Measurements from ENCODE around the gene TCF12. TPM values are rescaled to one million over a fixed set of nuclear protein-coding genes. Genes with fewer than 3 reads are reported as not detected.
A peak's percentile ranks its signal among the peaks of the same experiment; 100 is the strongest.
"Not testable (repeated sequence)": the region's sequence is repeated elsewhere in the genome, so short reads cannot be mapped to it uniquely, and the experiment has no call there.

The TCF12 gene
- total RNA-seq, 1 donor from 2014 or later = 149 TPM

DNA sequence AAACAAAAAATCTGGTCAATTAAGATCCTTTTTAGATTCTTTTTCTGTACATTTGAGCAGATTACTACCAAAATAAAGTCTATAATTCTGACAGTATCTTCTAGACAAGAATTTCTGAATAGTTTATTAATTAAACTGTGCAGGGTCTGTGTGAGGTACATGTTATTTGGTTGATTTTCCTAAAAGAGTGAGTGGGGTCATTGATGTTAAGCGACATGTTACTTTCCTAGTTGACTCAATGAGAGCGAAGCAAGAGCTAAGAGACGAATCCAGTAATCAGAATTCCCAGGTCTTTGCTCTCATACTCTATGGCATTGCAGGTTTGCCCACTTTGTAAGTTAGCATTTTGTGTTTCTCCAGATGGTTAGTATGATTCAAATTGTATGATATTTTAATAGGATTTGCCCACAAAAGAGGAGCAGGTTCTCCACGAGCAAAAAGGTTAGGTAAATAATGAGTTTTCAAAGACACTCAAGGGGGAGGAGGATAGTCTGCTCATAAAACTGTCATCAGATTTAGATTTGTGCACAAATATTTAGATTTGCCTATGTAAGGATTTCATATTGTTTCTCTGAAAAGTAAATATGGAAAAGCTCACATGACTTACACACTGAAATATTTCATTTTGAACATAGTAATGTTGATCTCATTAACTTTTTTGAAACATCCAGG, 240.7 kb downstream of the TCF12 start:
- Histone ChIP-seq H3K9me3 (ENCODE audit: low read depth) (no peaks in the 10 kb centered on the region), H3K9ac (no peak overlapping the region), H3K27me3 (no peaks in the 10 kb centered on the region), H3F3A (ENCODE audit: low read depth) (no peaks in the 10 kb centered on the region), H3K4me2 (no peak overlapping the region), H3K36me3 (peaks cover 5% of the 10 kb centered on the region), H3K4me1 (no peaks in the 10 kb centered on the region), H2AFZ (replicated peaks) (no peak overlapping the region), H3K27ac (peak overlapping the region; percentile 40), H3K79me2 (ENCODE audit: low read depth) (peaks cover 18% of the 10 kb centered on the region), H3K4me3 (no peak overlapping the region), H4K20me1 (ENCODE audit: low read depth) (peaks cover 11% of the 10 kb centered on the region)
- TF ChIP-seq, protein P1, sequence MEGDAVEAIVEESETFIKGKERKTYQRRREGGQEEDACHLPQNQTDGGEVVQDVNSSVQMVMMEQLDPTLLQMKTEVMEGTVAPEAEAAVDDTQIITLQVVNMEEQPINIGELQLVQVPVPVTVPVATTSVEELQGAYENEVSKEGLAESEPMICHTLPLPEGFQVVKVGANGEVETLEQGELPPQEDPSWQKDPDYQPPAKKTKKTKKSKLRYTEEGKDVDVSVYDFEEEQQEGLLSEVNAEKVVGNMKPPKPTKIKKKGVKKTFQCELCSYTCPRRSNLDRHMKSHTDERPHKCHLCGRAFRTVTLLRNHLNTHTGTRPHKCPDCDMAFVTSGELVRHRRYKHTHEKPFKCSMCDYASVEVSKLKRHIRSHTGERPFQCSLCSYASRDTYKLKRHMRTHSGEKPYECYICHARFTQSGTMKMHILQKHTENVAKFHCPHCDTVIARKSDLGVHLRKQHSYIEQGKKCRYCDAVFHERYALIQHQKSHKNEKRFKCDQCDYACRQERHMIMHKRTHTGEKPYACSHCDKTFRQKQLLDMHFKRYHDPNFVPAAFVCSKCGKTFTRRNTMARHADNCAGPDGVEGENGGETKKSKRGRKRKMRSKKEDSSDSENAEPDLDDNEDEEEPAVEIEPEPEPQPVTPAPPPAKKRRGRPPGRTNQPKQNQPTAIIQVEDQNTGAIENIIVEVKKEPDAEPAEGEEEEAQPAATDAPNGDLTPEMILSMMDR (IDR thresholded peaks at IDR 0.05) = no peak
- TF ChIP-seq EZH2 (IDR thresholded peaks at IDR 0.05) = no peak
- TF ChIP-seq EZH2phosphoT487 (IDR thresholded peaks at IDR 0.05) = no peak
- DNase-seq (ENCODE audit: low spot score) = no peak
- Mint-ChIP-seq H3K4me3 (no peak overlapping the region), H3K36me3 (no peaks in the 10 kb centered on the region), H3K27me3 (ENCODE audit: insufficient read depth, low read depth) (no peaks in the 10 kb centered on the region), H3K9me3 (no peaks in the 10 kb centered on the region), H3K27ac (no peak overlapping the region), H3K4me1 (peaks cover 5% of the 10 kb centered on the region)

DNA sequence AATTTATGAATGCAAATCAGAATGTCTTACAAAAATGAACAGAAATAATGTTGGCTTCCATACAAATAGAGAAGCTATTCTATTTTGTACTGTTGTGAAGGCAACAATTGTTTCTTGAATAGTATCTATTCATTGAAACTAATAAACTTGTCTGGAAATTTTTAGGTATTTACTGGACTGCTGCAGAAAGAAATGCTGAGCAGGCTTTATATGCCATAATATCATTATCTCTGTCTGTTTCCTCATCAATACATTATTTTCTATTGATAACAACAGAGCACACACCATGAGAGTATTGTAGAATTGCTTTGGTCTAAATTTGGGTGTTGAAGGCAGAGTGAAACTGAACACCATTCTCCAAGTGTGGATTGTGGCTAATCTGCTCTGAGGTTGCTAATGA, 241.3 kb downstream of the TCF12 start:
- H3K27me3 ChIP-seq = no peaks in the 10 kb centered on the region
- H3K9ac ChIP-seq = no peak overlapping the region
- H4K20me1 ChIP-seq (ENCODE audit: low read depth) = peaks cover 11% of the 10 kb centered on the region
- Mint-ChIP-seq H3K9me3 (no peaks in the 10 kb centered on the region), H3K27me3 (ENCODE audit: insufficient read depth, low read depth) (no peaks in the 10 kb centered on the region), H3K4me1 (peaks cover 5% of the 10 kb centered on the region), H3K36me3 (no peaks in the 10 kb centered on the region), H3K27ac (no peak overlapping the region), H3K4me3 (no peak overlapping the region)
- no peak for DNase-seq (ENCODE audit: low spot score)
- H3K4me2 ChIP-seq = no peak overlapping the region
- no peaks in the 10 kb centered on the region for H3K9me3 ChIP-seq (ENCODE audit: low read depth)
- H2AFZ ChIP-seq (replicated peaks) = no peak overlapping the region
- TF ChIP-seq EZH2phosphoT487 (IDR thresholded peaks at IDR 0.05) = no peak
- TF ChIP-seq EZH2 (IDR thresholded peaks at IDR 0.05) = no peak
- TF ChIP-seq, protein P1 (IDR thresholded peaks at IDR 0.05) = no peak
- peaks cover 5% of the 10 kb centered on the region for H3K36me3 ChIP-seq
- H3K4me3 ChIP-seq = no peak overlapping the region
- peaks cover 18% of the 10 kb centered on the region for H3K79me2 ChIP-seq (ENCODE audit: low read depth)
- no peak overlapping the region for H3K27ac ChIP-seq
- no peaks in the 10 kb centered on the region for H3K4me1 ChIP-seq
- no peaks in the 10 kb centered on the region for H3F3A ChIP-seq (ENCODE audit: low read depth)

DNA sequence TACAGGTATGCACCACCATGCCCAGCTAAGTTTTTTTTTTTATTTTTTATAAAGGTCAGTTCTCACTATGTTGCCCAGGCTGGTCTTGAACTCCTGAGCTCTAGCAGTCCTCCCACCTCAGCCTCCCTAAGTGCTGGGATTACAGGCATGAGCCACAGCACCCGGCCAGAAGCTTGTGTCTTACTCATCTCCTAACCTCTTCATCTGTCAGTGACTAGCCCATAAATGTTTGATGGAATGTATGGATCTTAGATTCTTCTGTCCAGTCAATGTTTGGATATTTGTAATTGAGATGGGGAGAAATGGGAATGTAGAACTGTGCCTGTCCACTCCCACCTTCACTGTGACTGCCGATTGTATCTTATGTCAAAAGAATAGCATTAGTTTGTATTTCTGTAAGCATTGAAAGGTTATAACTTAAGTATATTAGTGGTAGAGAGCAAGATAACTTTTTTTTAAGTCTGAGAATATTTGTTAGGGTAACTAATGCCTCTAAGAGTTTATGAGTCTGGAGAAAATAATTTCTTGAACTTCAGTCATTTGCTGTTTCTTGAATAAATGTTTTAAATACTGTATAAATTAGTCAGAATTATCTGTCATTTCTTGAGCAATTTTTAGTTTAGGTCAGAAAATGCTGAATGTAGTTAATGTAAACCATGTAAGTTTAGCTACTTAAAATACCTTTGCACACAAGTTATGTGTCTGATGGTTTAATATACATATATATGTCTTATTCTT, 242.5 kb downstream of the TCF12 start:
- peaks cover 5% of the 10 kb centered on the region for H3K36me3 ChIP-seq
- peaks cover 11% of the 10 kb centered on the region for H4K20me1 ChIP-seq (ENCODE audit: low read depth)
- Mint-ChIP-seq H3K4me1 (peaks cover 5% of the 10 kb centered on the region), H3K36me3 (peaks cover 1% of the 10 kb centered on the region), H3K27me3 (ENCODE audit: insufficient read depth, low read depth) (no peaks in the 10 kb centered on the region), H3K9me3 (no peaks in the 10 kb centered on the region), H3K27ac (no peak overlapping the region), H3K4me3 (no peak overlapping the region)
- H3K4me1 ChIP-seq = no peaks in the 10 kb centered on the region
- no peak overlapping the region for H3K9ac ChIP-seq
- no peaks in the 10 kb centered on the region for H3K9me3 ChIP-seq (ENCODE audit: low read depth)
- H3K4me2 ChIP-seq = no peak overlapping the region
- H3K27me3 ChIP-seq = no peaks in the 10 kb centered on the region
- no peak for DNase-seq (ENCODE audit: low spot score)
- peaks cover 18% of the 10 kb centered on the region for H3K79me2 ChIP-seq (ENCODE audit: low read depth)
- no peaks in the 10 kb centered on the region for H3F3A ChIP-seq (ENCODE audit: low read depth)
- no peak overlapping the region for H3K27ac ChIP-seq
- no peak for TF ChIP-seq EZH2phosphoT487 (IDR thresholded peaks at IDR 0.05)
- TF ChIP-seq, protein P1 (IDR thresholded peaks at IDR 0.05) = no peak
- TF ChIP-seq EZH2 (IDR thresholded peaks at IDR 0.05) = no peak
- H2AFZ ChIP-seq (replicated peaks) = no peak overlapping the region
- no peak overlapping the region for H3K4me3 ChIP-seq

DNA sequence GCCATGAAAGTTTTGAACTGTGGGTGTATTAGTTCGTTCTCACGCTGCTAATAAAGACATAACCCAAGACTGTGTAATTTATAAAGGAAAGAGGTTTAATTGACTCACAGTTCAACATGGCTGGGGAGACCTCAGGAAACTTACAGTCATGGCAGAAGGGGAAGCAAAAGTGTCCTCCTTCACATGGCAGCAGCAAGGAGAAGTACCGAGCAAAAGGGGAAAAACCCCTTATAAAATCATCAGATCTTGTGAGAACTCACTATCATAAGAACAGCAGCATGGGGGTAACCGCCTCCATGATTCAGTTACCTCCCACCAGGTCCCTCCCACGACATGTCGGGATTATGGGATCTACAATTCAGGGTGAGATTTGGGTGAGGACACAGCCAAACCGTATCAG, 245.8 kb downstream of the TCF12 start:
- H3K27ac ChIP-seq; H3K4me2 ChIP-seq; H3K4me1 ChIP-seq; H3K9ac ChIP-seq; H3K4me1 Mint-ChIP-seq; H3F3A ChIP-seq (ENCODE audit: low read depth); H3K4me3 Mint-ChIP-seq; H3K4me3 ChIP-seq; H3K27me3 Mint-ChIP-seq (ENCODE audit: insufficient read depth, low read depth); DNase-seq (ENCODE audit: low spot score); H3K9me3 Mint-ChIP-seq; H3K27me3 ChIP-seq; H4K20me1 ChIP-seq (ENCODE audit: low read depth); H3K9me3 ChIP-seq (ENCODE audit: low read depth); H2AFZ ChIP-seq (replicated peaks); H3K27ac Mint-ChIP-seq; H3K36me3 ChIP-seq: not testable (repeated sequence)
- H3K36me3 Mint-ChIP-seq = peaks cover 12% of the 10 kb centered on the region
- peaks cover 17% of the 10 kb centered on the region for H3K79me2 ChIP-seq (ENCODE audit: low read depth)
